Measurements from ENCODE around the gene HECTD4. TPM values are rescaled to one million over a fixed set of nuclear protein-coding genes. Genes with fewer than 3 reads are reported as not detected.

HECTD4 gene
- total and polyA plus RNA-seq, 2 experiments from 2014 or later, result 25.7 to 36.9 TPM

DNA sequence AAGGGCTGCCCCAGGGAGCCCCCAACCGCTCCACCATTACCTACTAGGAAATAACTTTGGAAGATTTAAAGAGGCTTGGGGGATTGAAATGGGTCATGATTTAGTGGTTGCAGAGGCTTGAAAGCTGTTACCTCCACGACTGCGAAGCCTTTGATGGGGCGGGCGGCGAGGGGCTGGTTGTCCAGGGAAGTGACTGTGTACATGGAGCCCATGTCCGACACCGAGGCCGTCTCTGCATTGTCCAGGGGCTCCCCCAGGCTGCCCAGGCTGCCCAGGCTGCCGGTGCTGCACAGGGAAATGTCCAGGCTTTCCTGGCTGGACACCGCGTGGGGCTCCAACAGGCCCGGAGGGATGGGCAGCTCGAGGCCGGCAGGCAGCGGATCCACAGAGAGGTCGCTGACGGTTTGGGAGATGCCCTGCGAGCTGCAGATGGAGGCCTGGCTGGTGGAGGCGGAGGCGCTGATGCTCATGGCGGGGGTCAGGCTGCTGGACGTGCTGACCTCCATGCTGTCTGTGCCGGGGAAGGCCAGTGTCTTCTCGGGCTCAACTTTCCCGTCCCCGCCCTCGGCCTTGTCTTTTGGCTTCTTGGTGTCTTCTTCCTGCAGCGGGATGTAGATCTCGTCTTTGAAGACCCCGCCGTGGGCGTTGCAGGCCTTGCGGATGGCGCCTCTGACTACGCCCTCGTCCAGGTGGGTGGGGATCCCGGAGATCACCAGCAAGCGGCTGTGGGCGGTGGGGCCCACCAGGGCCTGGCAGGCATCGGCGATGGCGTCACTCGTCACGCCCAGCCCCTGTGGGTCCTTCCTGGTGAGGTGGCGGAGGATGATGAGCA is 198.0 kb downstream of the HECTD4 start:
- H3K27me3 Mint-ChIP-seq (ENCODE audit: insufficient read depth, low read depth, poor library complexity), result peaks cover 7% of the 10 kb centered on the region
- H4K20me1 ChIP-seq (replicated peaks; ENCODE audit: insufficient read depth), result no peaks in the 10 kb centered on the region

More for the DNA sequence above, 198.0 kb downstream of the HECTD4 start:
- peaks cover 15% of the 10 kb centered on the region; the same call in 2 of the 3 replicates for H3K36me3 Mint-ChIP-seq (ENCODE audit: low read depth)
- no peak for DNase-seq (ENCODE audit: low spot score)
- Histone ChIP-seq H3K36me3 (ENCODE audit: insufficient read depth) (no peaks in the 10 kb centered on the region; the same call in 1 of the 2 replicates), H3K9me2 (ENCODE audit: insufficient read depth) (no peaks in the 10 kb centered on the region), H3K4me1 (ENCODE audit: insufficient read depth) (peaks cover 12% of the 10 kb centered on the region), H3K27ac (ENCODE audit: low read depth) (peak overlapping the region; percentile 80; the same call in 1 of the 2 replicates), H3K27me3 (ENCODE audit: insufficient read depth) (no peaks in the 10 kb centered on the region), H3K4me2 (no peak overlapping the region), H3F3A (replicated peaks; ENCODE audit: low read depth) (no peaks in the 10 kb centered on the region), H3K79me2 (replicated peaks; ENCODE audit: insufficient read depth) (no peaks in the 10 kb centered on the region), H2AFZ (no peak overlapping the region), H3K4me3 (no peak overlapping the region)
- TF ChIP-seq, protein P1, sequence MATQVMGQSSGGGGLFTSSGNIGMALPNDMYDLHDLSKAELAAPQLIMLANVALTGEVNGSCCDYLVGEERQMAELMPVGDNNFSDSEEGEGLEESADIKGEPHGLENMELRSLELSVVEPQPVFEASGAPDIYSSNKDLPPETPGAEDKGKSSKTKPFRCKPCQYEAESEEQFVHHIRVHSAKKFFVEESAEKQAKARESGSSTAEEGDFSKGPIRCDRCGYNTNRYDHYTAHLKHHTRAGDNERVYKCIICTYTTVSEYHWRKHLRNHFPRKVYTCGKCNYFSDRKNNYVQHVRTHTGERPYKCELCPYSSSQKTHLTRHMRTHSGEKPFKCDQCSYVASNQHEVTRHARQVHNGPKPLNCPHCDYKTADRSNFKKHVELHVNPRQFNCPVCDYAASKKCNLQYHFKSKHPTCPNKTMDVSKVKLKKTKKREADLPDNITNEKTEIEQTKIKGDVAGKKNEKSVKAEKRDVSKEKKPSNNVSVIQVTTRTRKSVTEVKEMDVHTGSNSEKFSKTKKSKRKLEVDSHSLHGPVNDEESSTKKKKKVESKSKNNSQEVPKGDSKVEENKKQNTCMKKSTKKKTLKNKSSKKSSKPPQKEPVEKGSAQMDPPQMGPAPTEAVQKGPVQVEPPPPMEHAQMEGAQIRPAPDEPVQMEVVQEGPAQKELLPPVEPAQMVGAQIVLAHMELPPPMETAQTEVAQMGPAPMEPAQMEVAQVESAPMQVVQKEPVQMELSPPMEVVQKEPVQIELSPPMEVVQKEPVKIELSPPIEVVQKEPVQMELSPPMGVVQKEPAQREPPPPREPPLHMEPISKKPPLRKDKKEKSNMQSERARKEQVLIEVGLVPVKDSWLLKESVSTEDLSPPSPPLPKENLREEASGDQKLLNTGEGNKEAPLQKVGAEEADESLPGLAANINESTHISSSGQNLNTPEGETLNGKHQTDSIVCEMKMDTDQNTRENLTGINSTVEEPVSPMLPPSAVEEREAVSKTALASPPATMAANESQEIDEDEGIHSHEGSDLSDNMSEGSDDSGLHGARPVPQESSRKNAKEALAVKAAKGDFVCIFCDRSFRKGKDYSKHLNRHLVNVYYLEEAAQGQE (IDR thresholded peaks at IDR 0.05; ENCODE audit: unreplicated experiment), result no peak
- no peak for TF ChIP-seq EZH2 (IDR thresholded peaks at IDR 0.05; ENCODE audit: low read depth, unreplicated experiment)
- TF ChIP-seq, protein P2, sequence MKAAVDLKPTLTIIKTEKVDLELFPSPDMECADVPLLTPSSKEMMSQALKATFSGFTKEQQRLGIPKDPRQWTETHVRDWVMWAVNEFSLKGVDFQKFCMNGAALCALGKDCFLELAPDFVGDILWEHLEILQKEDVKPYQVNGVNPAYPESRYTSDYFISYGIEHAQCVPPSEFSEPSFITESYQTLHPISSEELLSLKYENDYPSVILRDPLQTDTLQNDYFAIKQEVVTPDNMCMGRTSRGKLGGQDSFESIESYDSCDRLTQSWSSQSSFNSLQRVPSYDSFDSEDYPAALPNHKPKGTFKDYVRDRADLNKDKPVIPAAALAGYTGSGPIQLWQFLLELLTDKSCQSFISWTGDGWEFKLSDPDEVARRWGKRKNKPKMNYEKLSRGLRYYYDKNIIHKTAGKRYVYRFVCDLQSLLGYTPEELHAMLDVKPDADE (IDR thresholded peaks at IDR 0.05), result no peak
- TF ChIP-seq, protein P3, sequence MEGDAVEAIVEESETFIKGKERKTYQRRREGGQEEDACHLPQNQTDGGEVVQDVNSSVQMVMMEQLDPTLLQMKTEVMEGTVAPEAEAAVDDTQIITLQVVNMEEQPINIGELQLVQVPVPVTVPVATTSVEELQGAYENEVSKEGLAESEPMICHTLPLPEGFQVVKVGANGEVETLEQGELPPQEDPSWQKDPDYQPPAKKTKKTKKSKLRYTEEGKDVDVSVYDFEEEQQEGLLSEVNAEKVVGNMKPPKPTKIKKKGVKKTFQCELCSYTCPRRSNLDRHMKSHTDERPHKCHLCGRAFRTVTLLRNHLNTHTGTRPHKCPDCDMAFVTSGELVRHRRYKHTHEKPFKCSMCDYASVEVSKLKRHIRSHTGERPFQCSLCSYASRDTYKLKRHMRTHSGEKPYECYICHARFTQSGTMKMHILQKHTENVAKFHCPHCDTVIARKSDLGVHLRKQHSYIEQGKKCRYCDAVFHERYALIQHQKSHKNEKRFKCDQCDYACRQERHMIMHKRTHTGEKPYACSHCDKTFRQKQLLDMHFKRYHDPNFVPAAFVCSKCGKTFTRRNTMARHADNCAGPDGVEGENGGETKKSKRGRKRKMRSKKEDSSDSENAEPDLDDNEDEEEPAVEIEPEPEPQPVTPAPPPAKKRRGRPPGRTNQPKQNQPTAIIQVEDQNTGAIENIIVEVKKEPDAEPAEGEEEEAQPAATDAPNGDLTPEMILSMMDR (conservative IDR thresholded peaks at IDR 0.05; ENCODE audit: low read depth in 2 of 2), result no peak
- no peak for TF ChIP-seq POLR2AphosphoS5 (IDR thresholded peaks at IDR 0.05; ENCODE audit: low read depth)
- TF ChIP-seq CREB1 (CRISPR knock-in tag; IDR thresholded peaks at IDR 0.05; ENCODE audit: low read depth), result no peak
- TF ChIP-seq STAT1 (IDR thresholded peaks at IDR 0.05; ENCODE audit: unreplicated experiment), result no peak
- no peaks in the 10 kb centered on the region for H3K9me3 Mint-ChIP-seq
- H3K4me3 Mint-ChIP-seq, result no peak overlapping the region
- no peak for ATAC-seq
- H3K27ac Mint-ChIP-seq, result peak overlapping the region; percentile 74; the same call in 1 of the 2 replicates
- peaks cover 19% of the 10 kb centered on the region for H3K4me1 Mint-ChIP-seq

All from GM23338 (cell line).